G401 (cell line): Measurements from ENCODE around the gene TSSC4. TPM values are rescaled to one million over a fixed set of nuclear protein-coding genes. Genes with fewer than 3 reads are reported as not detected.

Source experiments
- DNase-seq: peaks from one replicate; pipeline ENCODE4 v3.0.0-alpha.2; 2015; ENCODE audit warnings: low spot score
- in situ Hi-C: cut with HindIII; loops from 2 replicates; pipeline ENCODE4 v1.10.0; 2016; ENCODE audit warnings: low sequenced_read_pairs, mixed read lengths
- total RNA-seq: library from RNA; depleted of rRNA; stranded (reverse); fragments of >200 nt; shearing (Covaris generic); gene quantifications from 2 replicates; pipeline ENCODE4 v1.2.3, GENCODE V29; 2014

The TSSC4 gene
- total RNA-seq, 1 experiment from 2014 or later: 46.1 TPM

DNA sequence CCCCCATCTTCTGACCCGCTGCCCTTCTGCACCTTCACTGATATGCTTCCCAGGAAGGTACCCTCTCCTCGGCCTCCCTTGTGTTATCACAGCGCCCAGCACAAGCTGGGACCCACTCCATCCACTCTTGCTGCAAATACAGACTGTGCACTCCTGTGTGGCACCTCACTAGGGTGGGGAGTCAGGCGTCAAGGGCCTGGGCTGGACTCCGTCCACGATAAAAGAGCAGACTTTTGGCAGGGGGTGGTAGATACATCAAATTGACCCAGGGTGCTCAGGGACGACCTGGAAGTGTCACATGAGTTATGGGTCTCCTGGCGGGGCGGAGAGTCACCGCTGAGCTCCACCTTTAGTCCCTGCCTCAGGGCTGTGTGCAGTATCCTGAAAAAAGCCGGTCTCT is 42.9 kb downstream of the TSSC4 start:
- no peak for DNase-seq

DNA sequence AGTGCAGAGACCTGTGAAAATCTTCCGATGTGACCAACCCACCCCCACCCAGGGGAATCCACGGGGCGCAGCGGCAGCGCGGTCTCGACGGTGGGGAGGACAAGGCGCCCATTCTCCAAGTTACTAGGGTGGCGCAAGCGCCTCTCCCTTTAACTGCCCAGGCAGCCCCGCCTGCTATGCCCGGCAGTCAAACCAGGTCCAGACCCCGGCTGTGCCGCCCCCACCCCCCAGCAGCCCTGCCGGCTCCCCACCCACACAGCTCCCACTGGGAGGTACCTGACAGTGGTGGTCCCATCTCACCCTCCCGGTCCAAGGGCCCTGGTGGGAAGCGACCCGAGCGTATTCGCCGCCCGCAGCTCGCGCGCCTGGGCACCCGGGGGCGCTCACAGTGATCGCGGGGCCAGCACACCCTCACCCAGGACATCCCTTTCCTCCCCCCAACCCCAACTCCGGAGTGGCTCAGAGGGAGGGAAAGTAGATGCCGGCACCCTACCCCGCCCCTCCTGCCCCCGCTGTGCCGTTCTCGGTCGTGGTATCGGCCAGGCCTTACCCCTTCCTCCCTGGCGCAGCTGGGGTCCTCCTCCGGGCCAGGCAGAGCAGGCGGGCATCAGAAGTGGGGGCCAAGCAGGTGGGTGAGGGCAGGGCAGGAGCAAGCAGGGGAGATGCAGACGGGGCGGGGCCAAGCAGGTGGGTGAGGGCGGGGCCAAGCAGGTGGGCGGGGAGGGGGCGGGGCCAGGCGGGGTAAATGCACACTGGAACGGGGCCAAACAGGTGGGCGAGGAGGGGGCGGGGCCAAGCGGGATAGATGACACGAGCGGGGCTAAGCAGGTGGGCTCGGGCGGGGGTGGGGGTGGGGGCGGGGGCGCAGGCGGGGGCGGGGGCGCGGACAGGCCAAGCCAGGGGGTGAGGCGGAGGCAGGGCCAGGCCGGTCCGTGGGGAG is 43.6 kb downstream of the TSSC4 start, which contains the start of gene TRPM5:
TRPM5 (minus strand) TSS at position 634 of the 940 bp plus-strand sequence. CDS start 21,478 bp downstream, outside the sequence.
- in situ Hi-C loops: no loop called here
- DNase-seq: no peak

More for the DNA sequence above, 42.9 kb downstream of the TSSC4 start:
- in situ Hi-C loops: no loop called here

DNA sequence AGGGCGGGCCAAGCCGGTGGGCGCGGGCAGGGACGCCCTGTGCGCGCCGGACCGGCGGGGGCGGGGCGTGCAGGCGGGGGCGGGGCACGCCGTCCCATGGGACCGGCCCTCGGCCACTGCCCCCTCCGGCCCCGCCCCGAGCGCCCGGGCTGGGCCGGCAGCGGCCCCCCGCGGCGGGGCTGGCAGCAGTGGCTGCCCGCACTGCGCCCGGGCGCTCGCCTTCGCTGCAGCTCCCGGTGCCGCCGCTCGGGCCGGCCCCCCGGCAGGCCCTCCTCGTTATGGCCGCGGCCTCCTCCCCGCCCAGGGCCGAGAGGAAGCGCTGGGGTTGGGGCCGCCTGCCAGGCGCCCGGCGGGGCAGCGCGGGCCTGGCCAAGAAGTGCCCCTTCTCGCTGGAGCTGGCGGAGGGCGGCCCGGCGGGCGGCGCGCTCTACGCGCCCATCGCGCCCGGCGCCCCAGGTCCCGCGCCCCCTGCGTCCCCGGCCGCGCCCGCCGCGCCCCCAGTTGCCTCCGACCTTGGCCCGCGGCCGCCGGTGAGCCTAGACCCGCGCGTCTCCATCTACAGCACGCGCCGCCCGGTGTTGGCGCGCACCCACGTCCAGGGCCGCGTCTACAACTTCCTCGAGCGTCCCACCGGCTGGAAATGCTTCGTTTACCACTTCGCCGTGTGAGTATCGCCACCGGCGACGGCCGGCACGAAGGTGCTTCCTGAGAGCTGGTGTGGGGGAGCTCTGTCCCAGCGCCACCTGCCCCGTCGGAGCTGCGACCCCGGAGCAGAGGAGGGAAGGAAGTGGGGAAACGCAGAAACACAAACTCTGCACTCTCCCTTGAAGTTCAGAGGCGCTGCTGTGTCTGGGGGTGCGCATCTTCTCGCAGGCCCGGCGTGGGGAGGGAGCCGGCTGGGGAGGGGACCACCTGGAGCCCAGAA is 44.5 kb downstream of the TSSC4 start, which contains the start of gene KCNQ1:
KCNQ1 (plus strand) TSS at position 188 of the 925 bp plus-strand sequence; CDS start at position 279, 91 bp downstream.
- no peak for DNase-seq
- in situ Hi-C loops: no loop called here

DNA sequence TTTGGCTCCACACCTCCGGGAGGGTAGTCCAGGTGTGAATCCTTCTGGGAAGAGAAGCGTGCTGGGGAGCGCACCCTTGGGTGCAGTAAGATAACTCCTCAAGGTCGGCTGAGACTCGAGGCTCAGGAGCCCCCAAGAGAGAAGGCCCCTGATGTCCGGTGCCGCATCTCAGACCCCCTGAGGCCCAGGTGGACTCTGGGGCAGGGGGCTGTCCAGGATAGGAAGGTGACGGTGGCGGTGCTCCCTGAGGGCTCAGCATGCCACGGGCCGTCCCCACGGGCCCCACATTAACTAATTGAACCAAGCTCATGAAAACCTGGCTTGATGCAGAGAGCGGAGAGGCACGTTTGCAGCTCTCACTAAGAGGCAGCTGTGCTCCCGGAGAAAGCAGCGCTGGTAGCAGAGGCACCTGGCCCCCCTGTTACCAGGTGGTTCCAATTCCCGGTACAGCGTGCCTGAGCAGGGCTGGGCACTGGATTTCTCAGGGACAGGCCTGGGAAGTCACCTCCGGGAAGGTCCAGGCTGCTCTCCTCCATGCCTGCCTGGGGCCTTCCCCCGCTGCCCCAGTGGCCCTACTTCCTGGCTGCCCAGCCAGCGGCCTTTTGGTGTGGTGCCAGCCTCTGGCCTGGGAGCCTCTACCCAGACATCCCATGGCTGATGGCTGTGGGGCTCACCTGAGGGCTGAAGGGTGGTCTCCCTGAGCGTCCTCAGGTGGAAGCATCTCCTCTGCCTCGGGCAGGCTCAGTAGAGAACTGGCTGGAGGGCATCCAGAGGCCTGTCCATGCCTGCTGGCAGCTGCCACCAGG is 45.4 kb downstream of the TSSC4 start:
- in situ Hi-C loops: no loop called here
- DNase-seq: no peak

DNA sequence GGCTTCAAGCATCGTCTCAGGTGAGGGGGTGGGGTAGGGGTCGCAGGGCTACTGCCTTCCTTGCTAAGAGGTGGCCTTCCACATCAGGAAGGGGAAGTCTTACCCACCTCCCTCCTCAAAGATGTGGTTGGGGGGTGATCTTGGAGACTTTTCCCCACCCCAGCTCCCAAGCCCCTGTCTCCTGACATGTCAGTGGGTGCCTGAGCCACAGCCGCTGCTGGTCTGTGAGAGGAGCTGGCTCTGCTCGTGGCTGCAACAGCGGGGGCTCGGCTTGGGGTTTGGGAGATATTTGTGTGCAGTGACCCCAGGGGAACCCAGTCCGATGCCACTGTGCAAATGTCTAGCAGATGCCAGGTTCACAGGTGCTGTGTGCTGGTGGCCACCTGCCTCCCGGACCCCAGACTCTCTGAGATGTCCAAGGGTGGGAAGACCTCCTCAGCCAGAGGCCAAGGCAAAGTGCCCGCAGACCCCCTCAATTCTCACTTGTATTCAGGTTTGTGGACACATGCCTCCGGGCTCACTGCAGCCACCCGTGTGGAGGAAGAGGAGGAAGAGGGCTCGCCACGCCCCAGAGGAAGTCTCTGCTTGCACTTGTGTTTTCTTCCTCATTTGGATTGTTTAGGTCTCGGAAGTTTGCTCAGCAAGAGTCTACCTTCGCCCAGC is 46.2 kb downstream of the TSSC4 start:
- in situ Hi-C loops: no loop called here
- DNase-seq: no peak

DNA sequence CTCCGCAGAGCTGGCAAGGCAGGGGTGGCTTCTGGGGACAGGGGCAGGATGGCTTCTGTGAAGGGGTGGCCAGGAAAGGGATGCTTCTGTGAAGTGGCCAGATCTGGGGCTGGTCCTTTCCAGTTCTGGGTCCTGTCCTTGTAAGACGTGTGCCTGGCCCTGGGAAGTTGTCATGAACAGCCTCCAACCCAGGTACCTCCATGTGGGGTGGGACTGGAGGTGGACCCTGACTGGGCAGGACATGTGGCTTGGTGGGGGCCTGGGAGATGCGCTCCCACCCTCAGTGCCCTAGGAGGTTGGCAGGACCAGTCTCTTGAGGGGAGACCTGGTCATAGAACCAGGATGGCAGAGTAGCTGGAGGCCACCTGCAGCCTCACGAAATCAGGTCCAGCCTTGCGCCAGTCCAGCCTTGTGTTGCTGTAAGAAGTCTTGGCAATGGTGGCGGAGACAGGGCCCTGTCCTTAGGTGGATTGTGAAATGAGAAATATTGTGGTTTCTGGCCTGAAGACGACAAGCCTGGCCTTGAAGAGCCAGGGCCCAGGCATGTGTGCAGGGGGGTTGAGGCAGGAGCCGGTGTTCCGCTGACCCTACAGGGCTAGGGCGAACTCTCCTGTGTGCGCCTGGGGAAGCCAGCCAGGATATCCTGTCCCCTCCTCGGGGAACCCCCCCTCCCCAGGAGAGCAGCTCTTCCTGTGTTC is 46.9 kb downstream of the TSSC4 start:
- in situ Hi-C loops: no loop called here
- no peak for DNase-seq

DNA sequence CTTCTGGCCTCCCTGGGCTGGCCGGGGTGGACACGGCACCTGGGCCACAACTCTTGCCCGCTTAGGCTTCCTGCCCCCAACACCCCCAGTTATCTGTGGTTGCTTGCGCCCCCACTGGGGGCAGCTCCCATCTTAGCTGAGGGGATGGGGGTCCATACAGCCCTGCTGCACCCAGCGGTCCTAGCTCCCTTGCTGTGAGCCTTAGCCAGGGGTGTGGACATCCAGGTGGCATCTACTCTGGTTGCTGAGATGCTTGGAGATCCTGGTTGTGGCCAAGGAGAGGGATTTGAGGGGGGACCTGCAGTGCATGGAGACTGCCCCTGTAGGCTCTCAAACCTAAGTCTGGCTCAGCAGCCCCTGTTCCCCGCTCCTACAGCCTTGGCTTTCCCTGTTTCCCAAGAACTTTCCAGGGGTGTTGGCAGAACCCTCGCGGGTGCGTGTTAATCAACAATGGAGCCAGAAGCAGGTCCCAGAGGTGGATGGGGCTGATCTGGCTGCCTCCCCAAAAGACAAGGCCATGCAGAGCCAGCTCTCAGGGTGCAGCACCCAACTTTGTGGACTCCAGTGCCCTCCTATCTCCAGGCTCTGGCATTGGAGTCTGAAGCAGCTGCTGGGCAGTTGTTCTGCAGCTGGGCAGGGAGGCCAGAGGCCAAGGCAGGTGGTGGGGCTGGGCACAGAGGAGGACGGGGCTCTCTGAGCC is 47.6 kb downstream of the TSSC4 start:
- DNase-seq: no peak
- in situ Hi-C loops: no loop called here

DNA sequence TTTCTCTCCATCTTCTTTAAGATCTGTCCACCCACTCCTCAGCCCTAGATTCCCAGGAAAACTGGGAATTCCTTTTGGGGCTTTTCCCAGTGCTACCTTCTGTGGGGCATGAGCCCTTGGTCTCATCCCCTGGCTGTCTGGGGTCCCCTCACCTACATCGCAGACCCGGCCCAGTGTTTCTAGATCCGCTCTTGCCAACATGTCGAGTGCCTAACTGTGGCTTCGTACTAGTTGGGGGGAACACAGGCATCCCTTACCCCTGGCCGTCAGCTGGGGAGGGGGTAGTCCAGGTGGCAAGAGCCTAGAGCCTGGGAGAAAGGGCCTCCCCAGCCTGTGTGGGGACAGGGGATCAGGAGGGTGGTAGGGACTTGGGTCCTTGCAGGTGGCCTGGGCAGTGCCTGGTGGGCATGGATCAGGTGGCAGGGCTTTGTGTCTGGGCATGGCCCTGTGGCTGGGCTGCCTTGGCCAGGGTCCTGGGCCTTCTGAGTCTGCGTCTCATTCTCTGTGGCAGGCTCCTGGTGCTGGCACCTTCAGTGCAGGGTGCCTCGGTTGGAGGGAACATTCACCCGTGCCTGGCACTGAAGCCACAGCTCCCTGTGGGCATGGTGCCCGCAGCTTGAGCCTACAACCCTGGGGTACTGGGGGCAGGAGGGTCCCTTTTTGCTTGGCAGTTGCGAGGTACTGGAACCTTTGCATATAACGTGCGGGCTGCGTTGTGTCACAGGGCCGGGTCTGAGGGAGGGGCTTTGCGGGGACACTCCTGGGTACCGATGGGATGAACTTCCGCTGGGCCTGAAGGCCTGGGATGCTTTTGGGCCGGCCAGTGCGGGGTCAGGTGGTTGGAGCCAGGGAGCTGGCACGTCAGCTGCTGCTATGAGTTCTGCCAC is 48.4 kb downstream of the TSSC4 start:
- DNase-seq: no peak
- in situ Hi-C loops: no loop called here

DNA sequence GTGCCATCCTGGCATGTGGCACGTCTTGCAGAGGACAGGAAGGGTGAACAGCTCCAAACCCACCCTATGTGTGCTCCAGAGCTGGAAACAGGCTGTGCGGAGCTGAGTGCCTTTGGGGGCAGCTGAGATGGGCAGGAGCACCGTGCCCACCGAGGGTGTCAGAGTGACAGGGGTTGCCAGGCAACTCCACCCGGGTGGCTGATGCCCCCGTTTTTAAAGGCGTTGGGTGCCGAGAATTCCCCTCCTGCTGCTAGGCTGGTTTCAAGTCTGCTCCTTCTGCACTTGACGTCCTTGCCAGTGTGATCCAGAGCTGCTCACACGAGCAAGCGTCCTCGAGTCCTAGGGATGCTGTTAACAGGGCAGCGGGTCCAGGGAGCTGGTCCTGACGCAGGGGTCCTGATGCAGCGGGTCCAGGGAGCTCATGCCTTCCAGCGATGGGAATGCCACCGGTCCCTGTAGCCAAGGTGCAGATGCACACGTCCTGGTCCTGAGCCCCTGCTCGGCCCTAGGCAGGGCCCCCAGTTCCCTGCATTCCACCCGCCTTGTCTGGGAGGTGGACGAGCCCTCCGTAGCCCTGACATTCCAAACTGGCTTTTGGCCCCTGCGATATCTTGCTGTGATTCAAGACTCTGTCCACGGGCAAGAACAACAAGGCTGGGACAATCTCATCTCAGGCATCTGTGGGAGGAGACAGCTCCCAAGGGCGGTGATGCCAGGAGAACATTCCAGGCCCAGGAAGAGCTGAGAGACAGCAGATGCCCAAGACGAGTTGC is 49.2 kb downstream of the TSSC4 start:
- DNase-seq: no peak
- in situ Hi-C loops: no loop called here

DNA sequence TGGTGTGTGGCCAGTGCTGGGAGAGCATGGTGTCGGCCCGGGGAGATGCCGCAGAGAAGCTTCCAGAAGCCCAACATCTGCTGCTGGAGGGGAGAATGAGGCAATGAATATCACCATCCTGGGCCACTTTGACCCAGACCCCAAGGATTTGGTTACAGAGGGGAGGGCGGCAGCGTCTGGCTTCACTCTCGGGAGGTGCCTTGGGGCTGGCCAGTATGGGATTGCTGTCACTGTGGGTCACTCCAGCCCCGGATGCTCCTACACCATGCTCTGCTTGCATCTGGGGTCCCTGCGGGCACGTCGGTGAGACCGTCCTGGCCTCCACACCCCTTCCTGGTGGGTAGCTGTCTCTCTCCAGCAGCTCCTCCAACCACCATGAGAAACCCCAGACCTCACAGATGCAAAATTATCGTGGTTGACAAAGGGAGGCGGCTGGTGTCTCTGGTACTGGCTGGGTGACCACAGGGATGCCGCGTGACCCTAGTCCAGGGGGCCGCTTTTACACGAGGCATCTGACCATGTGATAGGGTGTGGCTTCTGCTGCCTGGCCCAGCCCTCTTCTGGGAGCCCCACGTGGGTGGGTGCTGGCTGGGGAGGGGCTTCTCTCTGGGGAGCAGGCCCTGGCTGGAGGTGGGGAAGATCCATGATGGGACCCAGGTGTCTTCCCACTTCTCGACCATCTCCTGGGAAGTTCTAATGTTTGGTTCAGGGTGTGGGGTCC is 49.9 kb downstream of the TSSC4 start:
- no peak for DNase-seq

DNA sequence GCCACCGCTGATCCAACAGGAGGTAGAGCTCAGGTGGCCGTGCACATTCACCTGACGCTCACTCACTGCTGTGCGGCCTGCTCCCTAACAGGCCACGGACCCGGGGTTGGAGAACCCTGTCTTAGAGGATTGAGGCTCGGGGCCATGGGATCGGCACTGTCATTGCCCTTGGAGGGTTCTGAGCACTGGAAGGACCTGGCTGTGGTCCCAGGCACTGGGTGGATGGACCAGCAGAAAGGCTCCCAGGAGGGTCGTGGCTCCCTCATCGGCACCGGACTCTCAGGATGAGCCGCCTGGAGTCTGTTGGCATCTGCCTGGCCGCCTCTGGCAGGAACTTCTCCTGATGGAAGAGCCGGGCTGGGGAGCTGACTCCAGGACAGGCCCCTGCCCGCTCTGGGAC is 50.8 kb downstream of the TSSC4 start:
- no peak for DNase-seq
- in situ Hi-C loops: no loop called here

More for the DNA sequence above, 49.9 kb downstream of the TSSC4 start:
- in situ Hi-C loops: no loop called here

DNA sequence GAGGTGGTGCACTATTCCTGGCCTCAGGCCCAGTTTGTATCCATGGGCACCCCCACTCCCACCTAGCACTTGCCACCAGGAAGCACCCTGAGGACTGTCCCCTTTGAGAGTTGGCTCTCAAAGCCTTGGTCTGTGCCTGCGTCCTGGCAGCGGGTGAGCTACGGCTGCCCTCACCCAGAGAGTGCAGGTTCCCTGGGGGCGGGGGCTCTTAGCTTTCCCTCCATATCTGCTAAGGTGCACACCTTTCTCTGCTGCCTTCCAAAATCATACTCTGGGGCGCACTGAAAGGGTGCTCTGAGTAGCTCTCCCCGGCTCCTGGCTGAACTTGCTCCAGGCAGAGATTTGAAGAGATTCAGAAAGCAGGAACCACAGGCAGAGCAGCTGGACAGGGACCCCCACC is 51.4 kb downstream of the TSSC4 start:
- no peak for DNase-seq
- in situ Hi-C loops: no loop called here

DNA sequence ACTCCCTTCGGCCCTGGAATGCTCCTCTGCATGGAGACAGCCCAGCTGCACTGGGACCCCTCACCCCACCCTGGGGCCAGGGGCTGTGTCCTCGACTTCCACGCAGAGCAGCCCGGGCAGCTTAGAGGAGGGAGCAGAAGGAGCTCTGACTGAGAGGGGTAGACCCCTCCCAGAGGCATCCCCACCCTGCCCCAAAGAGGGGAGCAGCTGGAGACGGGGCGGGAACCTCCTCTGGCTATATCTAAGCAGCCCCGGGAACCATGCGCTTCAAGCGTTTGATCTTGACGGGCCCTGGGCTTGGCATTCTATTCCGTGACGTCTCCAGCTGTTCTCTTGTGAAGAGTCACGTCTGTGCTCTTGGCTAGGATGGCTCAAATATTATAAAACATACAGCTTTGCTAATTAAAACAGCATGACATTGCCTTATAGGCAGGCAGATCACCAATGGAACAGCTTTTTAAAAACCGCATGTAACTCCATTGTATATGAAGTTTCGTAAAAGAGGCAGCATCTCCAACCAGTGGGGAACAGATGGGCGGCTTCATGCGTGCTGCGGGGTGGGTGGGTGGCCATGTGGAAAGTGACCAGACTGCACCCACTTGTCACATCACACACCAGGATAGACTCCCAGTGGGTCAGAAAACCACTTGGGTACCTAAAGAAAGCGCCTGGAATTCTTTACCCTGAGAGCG is 51.9 kb downstream of the TSSC4 start:
- in situ Hi-C loops: no loop called here
- no peak for DNase-seq

DNA sequence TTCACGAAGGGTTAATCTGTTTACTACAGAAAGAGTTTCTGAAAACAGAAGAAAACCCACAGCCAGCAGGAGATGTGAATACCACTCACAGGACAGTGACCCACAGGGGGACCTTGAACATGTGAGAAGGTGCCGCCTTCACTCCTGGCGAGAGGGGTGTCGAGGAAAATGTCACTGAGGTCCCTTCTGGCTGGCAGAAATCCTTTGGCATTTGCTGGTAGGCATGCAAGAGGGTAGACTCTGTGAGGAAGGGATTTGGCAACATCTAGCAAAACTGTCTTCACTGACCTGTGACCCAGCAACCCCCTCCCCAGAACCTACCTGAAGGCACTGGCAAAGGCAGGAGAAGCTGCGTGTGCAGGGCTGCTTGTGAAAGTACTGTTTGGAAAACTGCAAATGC is 52.9 kb downstream of the TSSC4 start:
- in situ Hi-C loops: no loop called here
- DNase-seq: no peak
